ENCODE measurements around the gene EXOC4.

GRCh38 chr7:133723044-133723443, 470.2 kb downstream of the EXOC4 start:
- TF ChIP-seq CTCF (IDR thresholded peaks at IDR 0.05) (no peak), POLR2A (IDR thresholded peaks at IDR 0.05) (no peak)
